Gastrocnemius medialis (tissue), 4 donors: Measurements from ENCODE around the gene PTGFRN.

Source experiments
- CTCF ChIP-seq, 5 experiments: fragments of 450-650 bp in 3 of 5; fragments of 200-600 bp in 2 of 5; sonication (generic) in 2 of 5; IDR thresholded peaks in 4 of 5; conservative IDR thresholded peaks in 1 of 5; 1 replicate in 4 of 5; 2 replicates in 1 of 5; pipeline ENCODE4 v1.5.1; 2016 to 2019; ENCODE audit warnings: antibody characterized with exemption in 5 of 5, mild to moderate bottlenecking in 3 of 5, moderate library complexity in 3 of 5
- POLR2A ChIP-seq, 2 donors: fragments of 450-650 bp; IDR thresholded peaks; one replicate each; pipeline ENCODE4 v1.6.1; 2017; ENCODE audit warnings: antibody characterized with exemption in 2 of 2, mild to moderate bottlenecking in 2 of 2, moderate library complexity in 2 of 2

GRCh38 chr1:116929961-116930592 lies 20.4 kb downstream of the PTGFRN start:
- TF ChIP-seq CTCF (IDR thresholded peaks at IDR 0.05 in 4 of 5, conservative IDR thresholded peaks at IDR 0.05 in 1 of 5): no peak
- no peak for TF ChIP-seq POLR2A (IDR thresholded peaks at IDR 0.05)
